Gastrocnemius medialis (tissue), 4 donors: ENCODE measurements around the gene COLEC12.

Source experiments
- POLR2A ChIP-seq, 2 donors: fragments of 450-650 bp; IDR thresholded peaks; one replicate each; pipeline ENCODE4 v1.6.1; 2017; ENCODE audit warnings: antibody characterized with exemption in 2 of 2, mild to moderate bottlenecking in 2 of 2, moderate library complexity in 2 of 2
- TF ChIP-seq, protein P1 (sequence below), 5 experiments: fragments of 450-650 bp in 3 of 5; fragments of 200-600 bp in 2 of 5; sonication (generic) in 2 of 5; IDR thresholded peaks in 4 of 5; conservative IDR thresholded peaks in 1 of 5; 1 replicate in 4 of 5; 2 replicates in 1 of 5; pipeline ENCODE4 v1.5.1; 2016 to 2019; ENCODE audit warnings: antibody characterized with exemption in 5 of 5, mild to moderate bottlenecking in 3 of 5, moderate library complexity in 3 of 5

DNA sequence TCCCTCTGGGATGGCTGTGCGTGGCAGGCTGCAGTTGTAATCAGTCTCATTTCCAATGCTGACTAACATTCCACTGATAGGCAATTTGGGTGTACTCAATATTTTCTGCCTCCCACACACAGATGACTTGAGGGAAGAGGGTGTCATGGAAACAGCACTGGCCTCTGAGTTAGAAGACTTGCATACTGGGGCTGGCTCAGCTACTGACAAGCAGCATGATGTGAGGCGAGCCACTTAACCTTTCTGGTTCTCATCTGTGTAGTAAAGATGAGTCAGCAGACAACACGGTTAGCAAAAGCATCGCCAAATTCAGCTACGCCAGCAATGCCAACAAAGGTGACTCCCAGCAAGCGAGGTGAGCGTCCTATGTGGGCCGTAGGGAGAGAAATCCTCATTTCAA, 73.5 kb downstream of the COLEC12 start:
- TF ChIP-seq, protein P1, sequence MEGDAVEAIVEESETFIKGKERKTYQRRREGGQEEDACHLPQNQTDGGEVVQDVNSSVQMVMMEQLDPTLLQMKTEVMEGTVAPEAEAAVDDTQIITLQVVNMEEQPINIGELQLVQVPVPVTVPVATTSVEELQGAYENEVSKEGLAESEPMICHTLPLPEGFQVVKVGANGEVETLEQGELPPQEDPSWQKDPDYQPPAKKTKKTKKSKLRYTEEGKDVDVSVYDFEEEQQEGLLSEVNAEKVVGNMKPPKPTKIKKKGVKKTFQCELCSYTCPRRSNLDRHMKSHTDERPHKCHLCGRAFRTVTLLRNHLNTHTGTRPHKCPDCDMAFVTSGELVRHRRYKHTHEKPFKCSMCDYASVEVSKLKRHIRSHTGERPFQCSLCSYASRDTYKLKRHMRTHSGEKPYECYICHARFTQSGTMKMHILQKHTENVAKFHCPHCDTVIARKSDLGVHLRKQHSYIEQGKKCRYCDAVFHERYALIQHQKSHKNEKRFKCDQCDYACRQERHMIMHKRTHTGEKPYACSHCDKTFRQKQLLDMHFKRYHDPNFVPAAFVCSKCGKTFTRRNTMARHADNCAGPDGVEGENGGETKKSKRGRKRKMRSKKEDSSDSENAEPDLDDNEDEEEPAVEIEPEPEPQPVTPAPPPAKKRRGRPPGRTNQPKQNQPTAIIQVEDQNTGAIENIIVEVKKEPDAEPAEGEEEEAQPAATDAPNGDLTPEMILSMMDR (IDR thresholded peaks at IDR 0.05 in 4 of 5, conservative IDR thresholded peaks at IDR 0.05 in 1 of 5), result no peak
- no peak for TF ChIP-seq POLR2A (IDR thresholded peaks at IDR 0.05)
